VCaP (cell line): ENCODE data around the gene AKT2.
A peak's percentile ranks its signal among the peaks of the same experiment; 100 is the strongest.
"Not testable (repeated sequence)": the region's sequence is repeated elsewhere in the genome, so short reads cannot be mapped to it uniquely, and the experiment has no call there.

Source experiments
- H3K27ac ChIP-seq: fragments of 450-650 bp; 2 replicates; pipeline ENCODE4 v1.5.1; 2017
- TF ChIP-seq, protein P1 (sequence below): fragments of 450-650 bp; conservative IDR thresholded peaks from 2 replicates; pipeline ENCODE4 v1.5.1; 2017; ENCODE audit warnings: mild to moderate bottlenecking, moderate library complexity

AKT2 gene

DNA sequence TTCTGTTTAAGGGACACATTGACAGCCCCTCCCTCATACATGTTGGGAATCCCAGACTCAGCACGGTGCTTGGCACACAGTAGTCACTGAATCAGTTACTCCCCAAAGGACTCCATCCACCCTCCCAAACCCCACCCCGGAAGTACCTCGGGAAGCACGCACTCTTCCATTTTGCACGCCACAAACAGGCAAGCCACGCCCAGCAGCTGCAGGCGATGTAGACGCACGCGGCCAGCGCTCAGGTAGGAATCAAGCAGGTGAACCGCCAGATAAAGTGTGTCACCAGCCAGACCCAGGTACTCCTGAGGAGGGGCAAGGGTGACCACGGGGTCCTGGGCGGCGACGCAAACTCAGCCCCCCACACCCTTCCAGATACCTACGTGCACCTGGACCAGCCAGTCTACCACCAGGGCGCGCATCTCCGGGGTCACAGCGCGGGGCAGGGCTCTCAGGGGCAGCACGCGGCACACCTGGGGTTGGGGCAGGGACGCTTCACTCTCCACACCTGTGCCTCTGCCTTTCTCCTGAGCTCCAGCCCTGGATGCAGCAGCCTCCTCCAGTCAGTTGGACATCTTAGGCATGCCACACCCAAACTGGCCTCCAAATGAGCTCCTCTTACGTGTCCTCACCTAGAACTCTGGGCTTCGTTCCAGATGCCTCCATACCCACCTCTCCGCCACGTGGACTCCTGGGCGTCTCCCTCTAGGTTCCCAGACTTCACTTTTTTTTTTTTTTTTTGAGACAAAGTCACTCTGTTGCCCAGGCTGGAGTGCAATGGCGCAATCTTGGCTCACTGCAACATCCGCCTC, 60.6 kb downstream of the AKT2 start:
- TF ChIP-seq, protein P1, sequence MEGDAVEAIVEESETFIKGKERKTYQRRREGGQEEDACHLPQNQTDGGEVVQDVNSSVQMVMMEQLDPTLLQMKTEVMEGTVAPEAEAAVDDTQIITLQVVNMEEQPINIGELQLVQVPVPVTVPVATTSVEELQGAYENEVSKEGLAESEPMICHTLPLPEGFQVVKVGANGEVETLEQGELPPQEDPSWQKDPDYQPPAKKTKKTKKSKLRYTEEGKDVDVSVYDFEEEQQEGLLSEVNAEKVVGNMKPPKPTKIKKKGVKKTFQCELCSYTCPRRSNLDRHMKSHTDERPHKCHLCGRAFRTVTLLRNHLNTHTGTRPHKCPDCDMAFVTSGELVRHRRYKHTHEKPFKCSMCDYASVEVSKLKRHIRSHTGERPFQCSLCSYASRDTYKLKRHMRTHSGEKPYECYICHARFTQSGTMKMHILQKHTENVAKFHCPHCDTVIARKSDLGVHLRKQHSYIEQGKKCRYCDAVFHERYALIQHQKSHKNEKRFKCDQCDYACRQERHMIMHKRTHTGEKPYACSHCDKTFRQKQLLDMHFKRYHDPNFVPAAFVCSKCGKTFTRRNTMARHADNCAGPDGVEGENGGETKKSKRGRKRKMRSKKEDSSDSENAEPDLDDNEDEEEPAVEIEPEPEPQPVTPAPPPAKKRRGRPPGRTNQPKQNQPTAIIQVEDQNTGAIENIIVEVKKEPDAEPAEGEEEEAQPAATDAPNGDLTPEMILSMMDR, result no peak
- no peak overlapping the region for H3K27ac ChIP-seq

DNA sequence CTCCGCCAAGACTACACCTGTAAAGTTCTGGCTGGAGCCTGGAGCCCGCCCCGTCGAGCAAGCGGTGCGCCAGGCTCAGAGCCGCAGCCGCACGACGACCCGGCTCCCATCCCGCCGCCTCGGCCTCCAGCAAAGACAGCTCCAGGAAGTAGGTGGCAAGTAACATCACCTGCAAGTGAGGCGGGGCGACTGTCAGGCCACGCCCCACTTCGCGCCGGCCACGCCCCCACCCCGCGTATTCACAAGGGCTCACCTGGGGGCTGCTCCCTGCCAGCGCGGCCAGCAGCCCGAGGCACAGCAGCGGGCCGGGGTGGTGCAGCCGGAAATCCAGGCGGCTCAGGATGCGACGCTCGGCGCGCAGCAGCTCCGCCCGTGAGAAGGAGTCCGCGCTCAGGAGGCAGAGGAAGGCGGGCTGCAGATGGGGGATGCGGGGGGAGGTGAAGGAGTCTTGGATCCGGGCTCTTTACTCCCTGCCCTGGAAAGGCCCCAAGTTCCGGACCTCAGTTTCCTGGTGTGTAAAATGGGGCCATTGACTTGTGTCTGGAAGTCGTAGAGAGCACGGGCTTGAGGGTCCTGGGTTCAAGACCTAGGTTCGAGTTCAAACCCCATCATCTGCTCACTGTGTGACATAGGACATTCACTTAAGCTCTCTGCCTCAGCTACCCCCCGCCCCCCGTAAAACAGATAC, 61.9 kb downstream of the AKT2 start:
- H3K27ac ChIP-seq, result no peak overlapping the region
- TF ChIP-seq, protein P1, result no peak

DNA sequence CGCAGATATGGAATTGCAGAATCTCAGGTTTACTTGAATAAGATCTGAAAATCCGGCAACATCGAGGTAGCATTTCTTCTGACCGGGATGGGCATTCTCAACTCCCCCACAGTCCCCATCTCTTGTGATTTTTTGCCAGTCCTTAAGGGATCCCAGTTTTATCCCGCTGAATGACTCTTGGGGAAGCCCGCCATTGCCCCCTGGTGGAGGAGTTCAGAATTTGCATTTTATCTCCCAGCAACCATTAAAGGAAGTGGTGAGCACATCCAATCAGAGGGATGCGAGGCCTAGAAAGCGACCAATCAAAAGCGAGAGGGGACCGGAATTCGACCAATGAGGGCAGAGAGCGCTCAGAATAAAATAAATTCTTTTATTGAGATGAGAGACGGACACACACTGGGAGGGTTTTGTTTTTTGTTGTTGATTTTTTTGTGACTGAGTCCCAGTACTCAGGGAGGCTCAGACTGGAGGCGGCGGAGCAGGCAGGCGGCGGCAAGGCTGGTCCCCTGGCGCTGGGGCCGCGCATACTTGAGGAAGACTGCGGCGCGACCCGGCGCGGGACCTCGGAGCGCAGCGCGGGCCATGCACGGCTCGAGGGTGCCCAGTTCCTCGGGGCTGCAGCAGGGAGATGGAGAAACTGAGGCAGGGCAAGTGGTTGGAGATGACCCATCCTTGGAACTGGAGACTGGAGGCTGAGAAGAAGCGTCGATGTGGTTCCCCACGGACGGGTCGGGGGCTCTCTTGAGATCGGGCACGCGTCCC, 63.1 kb downstream of the AKT2 start:
- H3K27ac ChIP-seq, result no peak overlapping the region
- TF ChIP-seq, protein P1, result peak; percentile 89

DNA sequence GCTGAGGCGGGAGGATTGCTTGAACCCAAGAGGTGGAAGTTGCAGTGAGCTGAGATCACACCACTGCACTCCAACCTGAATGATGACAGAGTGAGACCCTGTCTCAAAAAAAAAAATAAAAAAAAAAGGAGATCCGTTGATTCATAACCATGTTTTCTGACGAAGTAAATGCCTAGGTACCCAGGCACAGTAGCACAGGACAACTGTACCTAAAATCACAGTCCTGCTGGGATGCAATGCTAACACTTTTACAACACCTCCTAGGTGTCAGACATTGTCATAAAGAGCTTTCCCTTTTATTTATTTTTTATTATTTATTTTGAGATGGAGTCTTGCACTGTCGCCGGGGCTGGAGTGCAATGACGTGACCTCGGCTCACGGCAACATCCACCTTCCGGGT, 64.5 kb downstream of the AKT2 start:
- no peak overlapping the region for H3K27ac ChIP-seq
- TF ChIP-seq, protein P1, result no peak

DNA sequence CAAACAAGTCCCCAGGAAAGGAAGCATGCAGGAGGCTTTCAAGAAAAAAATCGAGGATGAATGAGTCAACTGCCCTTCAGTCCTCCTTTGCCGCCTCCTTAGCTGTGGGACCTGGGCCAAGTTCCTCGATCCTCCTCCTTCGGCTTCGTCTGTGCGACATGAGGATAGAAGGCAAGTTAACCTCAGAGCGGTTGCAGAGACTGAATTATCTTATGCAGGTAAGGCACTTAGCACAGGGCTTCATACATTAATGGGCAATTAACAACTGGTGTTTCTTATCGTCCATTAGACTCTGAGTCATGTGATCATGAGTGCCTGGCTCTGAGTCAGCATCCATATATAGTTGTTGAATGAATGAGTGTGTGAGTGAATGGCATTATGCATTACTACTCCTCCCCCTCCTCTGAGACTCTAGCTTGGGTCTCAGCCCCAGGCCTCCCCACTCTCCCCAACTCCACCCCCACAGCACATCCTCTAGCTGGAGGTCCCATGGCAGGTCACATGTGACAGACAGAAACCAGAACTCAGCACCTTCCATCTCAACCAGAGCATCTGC, 65.3 kb downstream of the AKT2 start:
- TF ChIP-seq, protein P1, result no peak
- no peak overlapping the region for H3K27ac ChIP-seq

DNA sequence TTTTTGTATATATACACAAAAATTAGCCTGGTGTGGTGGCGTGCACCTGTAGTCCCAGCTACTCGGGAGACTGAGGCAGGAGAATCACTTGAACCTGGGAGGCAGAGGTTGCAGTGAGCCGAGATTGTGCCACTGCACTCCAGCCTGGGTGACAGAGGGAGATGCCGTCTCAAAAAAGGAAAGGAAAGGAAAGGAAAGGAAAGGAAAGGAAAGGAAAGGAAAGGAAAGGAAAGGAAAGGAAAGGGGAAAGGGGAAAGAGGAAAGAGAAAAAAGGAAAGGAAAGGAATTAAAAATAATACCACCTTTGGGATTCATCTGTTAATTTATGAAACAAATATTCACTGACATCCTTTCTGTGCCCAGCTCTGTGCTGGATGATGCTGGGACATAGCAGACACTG, 66.1 kb downstream of the AKT2 start:
- not testable (repeated sequence) for H3K27ac ChIP-seq

DNA sequence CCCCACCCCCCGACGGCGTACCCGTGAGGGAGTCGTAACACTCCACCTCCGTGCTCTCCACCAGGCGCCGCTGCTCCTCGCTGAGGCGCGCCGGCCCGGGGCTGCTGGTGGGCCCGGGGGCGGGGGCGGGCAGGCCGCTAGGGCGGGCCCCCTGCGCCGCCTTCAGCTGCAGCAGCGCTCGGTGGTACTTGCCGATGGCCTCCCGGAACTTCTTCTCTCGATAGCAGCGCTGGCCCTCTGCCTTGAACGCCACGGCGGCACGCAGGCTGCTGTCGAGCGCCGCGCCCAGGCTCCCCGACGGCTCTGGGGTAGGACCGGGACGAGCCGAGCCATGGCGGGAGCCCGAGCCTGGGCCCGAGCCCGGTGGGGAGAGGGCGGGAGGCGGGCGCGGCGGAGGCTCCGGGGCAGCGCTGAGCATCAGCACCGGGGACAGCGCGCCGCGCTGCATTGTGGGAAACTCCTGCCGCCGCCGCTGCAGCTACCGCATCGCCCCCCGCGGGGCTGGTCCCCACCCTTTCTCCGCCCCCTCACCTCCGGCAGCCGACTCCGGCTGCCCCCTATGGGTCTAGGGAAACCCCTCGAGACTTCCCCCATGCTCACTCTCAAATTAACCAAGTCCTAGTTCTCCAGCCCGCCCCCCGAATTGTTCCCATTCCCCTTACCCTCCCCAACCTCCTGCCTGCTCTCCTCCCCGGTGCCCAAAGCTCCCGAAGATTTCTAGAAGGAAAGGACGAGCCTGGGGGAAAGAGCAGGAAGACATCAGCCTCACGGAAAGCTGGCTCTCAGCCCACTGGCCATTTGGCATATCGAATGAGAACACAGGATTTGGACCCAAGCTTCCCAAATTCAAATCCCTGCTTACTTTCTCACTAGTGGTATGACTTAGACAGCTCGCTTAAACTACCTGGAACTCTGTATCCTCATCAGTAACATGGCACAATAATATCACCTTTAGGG, 66.9 kb downstream of the AKT2 start, which contains the start of gene TTC9B:
Gene TTC9B, minus strand, starts transcription at position 451 of the 957 bp plus-strand sequence. Its CDS starts 3 bp downstream, at position 448.
- peak within 1 kb of the TSS; percentile 66 for H3K27ac ChIP-seq
- TF ChIP-seq, protein P1, result no peak
